HG03103 (cell line): ENCODE measurements around the gene LAMP2.
"Not testable (repeated sequence)": the region's sequence is repeated elsewhere in the genome, so short reads cannot be mapped to it uniquely, and the experiment has no call there.

ENCODE experiments used
- ATAC-seq: cut with Tn5 transposase; IDR thresholded peaks from one replicate; pipeline ENCODE4 v1.9.1; 2021; ENCODE audit warnings: low read depth; ENCODE audit not compliant: unreplicated experiment

The LAMP2 gene

GRCh38 chrX:120468825-120469525, at the start of gene LAMP2:
TSS of gene LAMP2 (minus strand) at chrX:120469296. CDS start at chrX:120469169, 127 bp downstream.
- peak; percentile 100 for ATAC-seq

- ATAC-seq, result no peak
These were observed 48.8 kb upstream of the LAMP2 start for GRCh38 chrX:120517936-120518335.

- no peak for ATAC-seq
These were observed 45.1 kb upstream of the LAMP2 start for GRCh38 chrX:120514236-120514635.

GRCh38 chrX:120512627-120513026, 43.5 kb upstream of the LAMP2 start:
- ATAC-seq, result no peak

GRCh38 chrX:120512222-120512621, 43.1 kb upstream of the LAMP2 start:
- no peak for ATAC-seq

GRCh38 chrX:120504569-120504968, 35.5 kb upstream of the LAMP2 start:
- ATAC-seq, result no peak

GRCh38 chrX:120499301-120500072, 30.4 kb upstream of the LAMP2 start:
- no peak for ATAC-seq

GRCh38 chrX:120490119-120490518, 21.0 kb upstream of the LAMP2 start:
- ATAC-seq, result not testable (repeated sequence)

GRCh38 chrX:120486786-120487185, 17.7 kb upstream of the LAMP2 start:
- ATAC-seq, result no peak

- ATAC-seq, result peak; percentile 65
These were observed 16.8 kb upstream of the LAMP2 start for GRCh38 chrX:120485638-120486520.

- no peak for ATAC-seq
These were observed 16.2 kb upstream of the LAMP2 start for GRCh38 chrX:120485315-120485637.

- ATAC-seq, result no peak
These were observed 8.4 kb upstream of the LAMP2 start for GRCh38 chrX:120477453-120477852.

GRCh38 chrX:120476714-120477113, 7.6 kb upstream of the LAMP2 start:
- ATAC-seq, result no peak

- ATAC-seq, result not testable (repeated sequence)
These were observed 6.4 kb upstream of the LAMP2 start for GRCh38 chrX:120475447-120475846.

- ATAC-seq, result no peak
These were observed 5.0 kb upstream of the LAMP2 start for GRCh38 chrX:120474085-120474484.

GRCh38 chrX:120469657-120470056, 561 bp upstream of the LAMP2 start:
- ATAC-seq, result not testable (repeated sequence)

GRCh38 chrX:120468479-120468824, 644 bp downstream of the LAMP2 start:
- ATAC-seq, result no peak

GRCh38 chrX:120468071-120468470, 1.0 kb downstream of the LAMP2 start:
- ATAC-seq, result no peak

GRCh38 chrX:120464411-120464810, 4.7 kb downstream of the LAMP2 start:
- ATAC-seq, result no peak

- no peak for ATAC-seq
These were observed 5.9 kb downstream of the LAMP2 start for GRCh38 chrX:120463241-120463640.

- ATAC-seq, result no peak
These were observed 6.7 kb downstream of the LAMP2 start for GRCh38 chrX:120462370-120462769.
